Esophagus squamous epithelium (tissue), 4 donors: ENCODE measurements around the gene CYTH3.

Source experiments
- CTCF ChIP-seq, 6 experiments: fragments of 450-650 bp in 4 of 6; fragments of 200-600 bp in 2 of 6; sonication (generic) in 2 of 6; IDR thresholded peaks; one replicate each; pipeline ENCODE4 v1.5.1; 2016 to 2019; ENCODE audit warnings: antibody characterized with exemption in 6 of 6, mild to moderate bottlenecking in 4 of 6, moderate library complexity in 4 of 6
- POLR2A ChIP-seq, 4 donors: fragments of 450-650 bp; IDR thresholded peaks; one replicate each; pipeline ENCODE4 v1.6.1; 2017; ENCODE audit warnings: antibody characterized with exemption in 4 of 4, mild to moderate bottlenecking in 4 of 4, moderate library complexity in 3 of 4

- no peak for TF ChIP-seq CTCF (IDR thresholded peaks at IDR 0.05)
- TF ChIP-seq POLR2A (IDR thresholded peaks at IDR 0.05), result no peak
Observed at GRCh38 chr7:6235029-6235871, 37.2 kb downstream of the CYTH3 start.
